GM12865 (cell line): Measurements from ENCODE around the gene IRAK4.

Experiments used
- DNase-seq: peaks from one replicate; pipeline ENCODE4 v3.0.0; 2010; ENCODE audit warnings: low read depth
- H3K4me3 ChIP-seq: 2 replicates; pipeline ENCODE4 v1.5.1; 2011; ENCODE audit warnings: mild to moderate bottlenecking, low read depth, low read length, control low read depth
- CTCF ChIP-seq: IDR thresholded peaks from 2 replicates; pipeline ENCODE4 v1.5.1; 2011; ENCODE audit warnings: low read length, control low read depth, low read depth, inconsistent platforms; ENCODE audit not compliant: insufficient read depth; ENCODE audit errors: missing control alignments

The IRAK4 gene

GRCh38 chr12:43832463-43833168 lies 73.9 kb downstream of the IRAK4 start:
- no peak for TF ChIP-seq CTCF
- H3K4me3 ChIP-seq, result no peak overlapping the region
- no peak for DNase-seq

GRCh38 chr12:43835264-43835655 lies 76.5 kb downstream of the IRAK4 start:
- DNase-seq, result no peak
- peak overlapping the region; percentile 56 for H3K4me3 ChIP-seq
- TF ChIP-seq CTCF, result no peak

- peak; percentile 69 for DNase-seq
- peak within 1 kb of the TSS; percentile 56 for H3K4me3 ChIP-seq
- TF ChIP-seq CTCF, result no peak
Observed at GRCh38 chr12:43835656-43836474, 77.1 kb downstream of the IRAK4 start, which contains the start of gene TMEM117. Gene TMEM117, plus strand, starts transcription at chr12:43836081.

GRCh38 chr12:43836475-43836989 lies 77.8 kb downstream of the IRAK4 start:
- peak overlapping the region; percentile 56 for H3K4me3 ChIP-seq
- TF ChIP-seq CTCF, result no peak
- peak; percentile 18 for DNase-seq
